ENCODE data around the gene TEPSIN. TPM values are rescaled to one million over a fixed set of nuclear protein-coding genes. Genes with fewer than 3 reads are reported as not detected.

Gene TEPSIN
- total RNA-seq, 1 experiment from 2014 or later, result 6.0 TPM

- DNase-seq (ENCODE audit: low read depth), result no peak
Observed at GRCh38 chr17:81221371-81221841, 17.4 kb downstream of the TEPSIN start.

GRCh38 chr17:81219476-81220180 is 19.2 kb downstream of the TEPSIN start:
- DNase-seq (ENCODE audit: low read depth), result no peak

GRCh38 chr17:81218991-81219390 is 19.9 kb downstream of the TEPSIN start:
- DNase-seq (ENCODE audit: low read depth), result no peak

- DNase-seq (ENCODE audit: low read depth), result no peak
Observed at GRCh38 chr17:81218459-81218858, 20.4 kb downstream of the TEPSIN start.

- no peak for DNase-seq (ENCODE audit: low read depth)
Observed at GRCh38 chr17:81217491-81217890, 21.4 kb downstream of the TEPSIN start.

- DNase-seq (ENCODE audit: low read depth), result no peak
Observed at GRCh38 chr17:81213978-81214377, 24.9 kb downstream of the TEPSIN start.

GRCh38 chr17:81212365-81212764 is 26.5 kb downstream of the TEPSIN start:
- DNase-seq (ENCODE audit: low read depth), result no peak

GRCh38 chr17:81210868-81211267 is 28.0 kb downstream of the TEPSIN start:
- no peak for DNase-seq (ENCODE audit: low read depth)

- no peak for DNase-seq (ENCODE audit: low read depth)
Observed at GRCh38 chr17:81210466-81210865, 28.4 kb downstream of the TEPSIN start.

- no peak for DNase-seq (ENCODE audit: low read depth)
Observed at GRCh38 chr17:81209141-81209540, 29.7 kb downstream of the TEPSIN start.

- no peak for DNase-seq (ENCODE audit: low read depth)
Observed at GRCh38 chr17:81208651-81209050, 30.2 kb downstream of the TEPSIN start.

- peak; percentile 15 for DNase-seq (ENCODE audit: low read depth)
Observed at GRCh38 chr17:81207610-81208581, 31.0 kb downstream of the TEPSIN start.

GRCh38 chr17:81206657-81207056 is 32.2 kb downstream of the TEPSIN start:
- DNase-seq (ENCODE audit: low read depth), result no peak

GRCh38 chr17:81206166-81206565 is 32.7 kb downstream of the TEPSIN start:
- no peak for DNase-seq (ENCODE audit: low read depth)

GRCh38 chr17:81204578-81204977 is 34.3 kb downstream of the TEPSIN start:
- no peak for DNase-seq (ENCODE audit: low read depth)

- DNase-seq (ENCODE audit: low read depth), result no peak
Observed at GRCh38 chr17:81203136-81203535, 35.7 kb downstream of the TEPSIN start.

GRCh38 chr17:81202318-81202717 is 36.5 kb downstream of the TEPSIN start:
- DNase-seq (ENCODE audit: low read depth), result no peak

- DNase-seq (ENCODE audit: low read depth), result peak; percentile 40
Observed at GRCh38 chr17:81200695-81201580, 37.9 kb downstream of the TEPSIN start.

- DNase-seq (ENCODE audit: low read depth), result no peak
Observed at GRCh38 chr17:81200201-81200600, 38.7 kb downstream of the TEPSIN start.

GRCh38 chr17:81199482-81199830 is 39.4 kb downstream of the TEPSIN start:
- DNase-seq (ENCODE audit: low read depth), result no peak

GRCh38 chr17:81198826-81199481 is 39.9 kb downstream of the TEPSIN start:
- DNase-seq (ENCODE audit: low read depth), result no peak
